Prostate gland (tissue), 2 donors: ENCODE data around the gene INTS3. TPM values are rescaled to one million over a fixed set of nuclear protein-coding genes. Genes with fewer than 3 reads are reported as not detected.

Experiments used
- DNase-seq: peaks from one replicate; pipeline ENCODE4 v3.0.0-alpha.2; 2019; ENCODE audit warnings: low spot score
- H3K27ac ChIP-seq, 2 donors: fragments of 200-600 bp; sonication (generic); 2 replicates each; pipeline ENCODE4 v1.5.1; 2017 to 2019
- H3K27me3 ChIP-seq: fragments of 200-600 bp; sonication (generic); replicated peaks from 2 replicates; pipeline ENCODE4 v1.5.1; 2019; ENCODE audit not compliant: insufficient read depth
- H3K36me3 ChIP-seq, 2 donors: fragments of 200-600 bp; sonication (generic); 1 replicate in 1 of 2; 2 replicates in 1 of 2; pipeline versions ENCODE4 v1.5.1 to v1.8.1; 2017 to 2019
- H3K4me1 ChIP-seq: fragments of 200-600 bp; sonication (generic); replicated peaks from 2 replicates; pipeline ENCODE4 v1.5.1; 2019
- H3K4me3 ChIP-seq, 2 donors: fragments of 200-600 bp; sonication (generic); 2 replicates each; pipeline ENCODE4 v1.5.1; 2017 to 2019
- H3K9me3 ChIP-seq: fragments of 200-600 bp; sonication (generic); 2 replicates; pipeline ENCODE4 v1.5.1; 2017
- POLR2A ChIP-seq: fragments of 450-650 bp; IDR thresholded peaks from one replicate; pipeline ENCODE4 v1.6.1; 2016; ENCODE audit warnings: antibody characterized with exemption, mild to moderate bottlenecking
- POLR2AphosphoS5 ChIP-seq: sonication (generic); formaldehyde crosslinking; IDR thresholded peaks from one replicate; pipeline ENCODE4 v1.6.1; 2017; ENCODE audit warnings: antibody characterized with exemption
- WGBS: methylation state at CpG from one replicate; pipeline ENCODE4 v1.1.5; 2018; 5-methylcytosine and 5-hydroxymethylcytosine counted together
- intact Hi-C: fragments of 100-400 bp; cut with DNase I; formaldehyde crosslinking; loops from one replicate; pipeline ENCODE4 v1.14.2; 2022
- total RNA-seq, 2 donors: library from RNA; depleted of rRNA; stranded (reverse); fragments of >200 nt; gene quantifications; one replicate each; pipeline ENCODE4 v1.1.0, GENCODE V29; 2016
- TF ChIP-seq, protein P1 (sequence below), 4 experiments: fragments of 200-600 bp in 2 of 4; fragments of 450-650 bp in 2 of 4; sonication (generic) in 2 of 4; IDR thresholded peaks; 1 replicate in 3 of 4; 2 replicates in 1 of 4; pipeline ENCODE4 v1.5.1; 2016 to 2019; ENCODE audit warnings: antibody characterized with exemption in 4 of 4, mild to moderate bottlenecking in 2 of 4, moderate library complexity in 2 of 4

The INTS3 gene
- total RNA-seq, 2 donors from 2014 or later = 26.1 to 70.0 TPM

DNA sequence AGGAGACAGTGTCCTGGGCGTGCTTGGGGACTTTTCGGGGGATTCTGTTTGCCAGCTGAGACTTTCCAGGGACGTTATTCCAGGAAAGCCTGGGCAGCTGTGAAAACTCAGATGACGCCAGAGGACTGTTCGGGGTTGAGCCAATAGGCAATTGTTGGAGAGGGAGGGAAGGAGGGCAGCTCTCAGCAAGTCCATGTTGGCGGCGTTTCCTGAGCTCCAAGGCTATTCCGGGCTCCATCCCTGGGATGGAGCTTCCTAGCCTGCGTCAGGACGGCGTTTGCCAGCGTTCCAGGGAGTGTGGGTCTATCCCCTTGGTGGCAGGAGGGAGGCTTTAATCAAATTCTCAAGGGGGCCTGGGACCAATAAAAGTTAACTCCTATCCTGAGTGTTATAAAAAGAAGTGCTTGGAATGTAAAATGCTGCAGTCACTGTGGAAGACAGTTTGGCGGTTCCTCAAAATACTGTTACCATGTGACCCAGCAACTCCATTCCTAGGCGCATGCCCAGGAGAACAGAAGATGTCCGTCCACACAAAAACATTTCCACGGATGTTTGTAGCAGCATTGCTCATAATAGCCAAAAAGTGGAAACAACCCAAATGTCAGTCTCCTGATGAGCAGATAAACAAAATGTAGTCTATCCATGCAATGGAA is 62.6 kb downstream of the INTS3 start:
- no peaks in the 10 kb centered on the region for H3K9me3 ChIP-seq
- DNase-seq = peak; percentile 51
- H3K4me1 ChIP-seq = no peaks in the 10 kb centered on the region
- H3K4me3 ChIP-seq = peak overlapping the region in 1 of 2 donors; percentile 16
- H3K27me3 ChIP-seq = no peaks in the 10 kb centered on the region
- 5% methylated on average over 16 of the region's 16 CpGs for WGBS
- intact Hi-C loops = loop anchor here (2.0 to 10.0 kb wide), 2 partner anchors 132 to 484 kb away; partner anchors contain the start of genes GATAD2B and HAX1
- H3K36me3 ChIP-seq = no peaks in the 10 kb centered on the region
- TF ChIP-seq, protein P1, sequence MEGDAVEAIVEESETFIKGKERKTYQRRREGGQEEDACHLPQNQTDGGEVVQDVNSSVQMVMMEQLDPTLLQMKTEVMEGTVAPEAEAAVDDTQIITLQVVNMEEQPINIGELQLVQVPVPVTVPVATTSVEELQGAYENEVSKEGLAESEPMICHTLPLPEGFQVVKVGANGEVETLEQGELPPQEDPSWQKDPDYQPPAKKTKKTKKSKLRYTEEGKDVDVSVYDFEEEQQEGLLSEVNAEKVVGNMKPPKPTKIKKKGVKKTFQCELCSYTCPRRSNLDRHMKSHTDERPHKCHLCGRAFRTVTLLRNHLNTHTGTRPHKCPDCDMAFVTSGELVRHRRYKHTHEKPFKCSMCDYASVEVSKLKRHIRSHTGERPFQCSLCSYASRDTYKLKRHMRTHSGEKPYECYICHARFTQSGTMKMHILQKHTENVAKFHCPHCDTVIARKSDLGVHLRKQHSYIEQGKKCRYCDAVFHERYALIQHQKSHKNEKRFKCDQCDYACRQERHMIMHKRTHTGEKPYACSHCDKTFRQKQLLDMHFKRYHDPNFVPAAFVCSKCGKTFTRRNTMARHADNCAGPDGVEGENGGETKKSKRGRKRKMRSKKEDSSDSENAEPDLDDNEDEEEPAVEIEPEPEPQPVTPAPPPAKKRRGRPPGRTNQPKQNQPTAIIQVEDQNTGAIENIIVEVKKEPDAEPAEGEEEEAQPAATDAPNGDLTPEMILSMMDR (IDR thresholded peaks at IDR 0.05) = no peak
- TF ChIP-seq POLR2A (no peak), POLR2AphosphoS5 (peak; percentile 43)
- H3K27ac ChIP-seq = peak overlapping the region; percentile 82

- H3K9me3 ChIP-seq = no peaks in the 10 kb centered on the region
These were observed 63.3 kb downstream of the INTS3 start for GRCh38 chr1:153790966-153791647.

GRCh38 chr1:153791648-153792253 is 63.9 kb downstream of the INTS3 start:
- WGBS = 86% methylated on average over 16 of the region's 16 CpGs
- Histone ChIP-seq H3K36me3 (no peaks in the 10 kb centered on the region), H3K27ac (no peak overlapping the region), H3K4me1 (no peaks in the 10 kb centered on the region), H3K9me3 (no peaks in the 10 kb centered on the region), H3K4me3 (no peak overlapping the region), H3K27me3 (no peaks in the 10 kb centered on the region)
- intact Hi-C loops = loop anchor here (2.0 to 10.0 kb wide), 2 partner anchors 131 to 483 kb away; partner anchors contain the start of genes GATAD2B and HAX1
- DNase-seq = no peak
- TF ChIP-seq POLR2A (no peak), POLR2AphosphoS5 (no peak)
- TF ChIP-seq, protein P1 (IDR thresholded peaks at IDR 0.05) = no peak

More at GRCh38 chr1:153790966-153791647, 63.3 kb downstream of the INTS3 start:
- no peak for DNase-seq
- H3K36me3 ChIP-seq = no peaks in the 10 kb centered on the region
- H3K4me3 ChIP-seq = peak overlapping the region in 1 of 2 donors; percentile 16
- WGBS = 76% methylated on average over 9 of the region's 9 CpGs
- intact Hi-C loops = loop anchor here (2.0 to 10.0 kb wide), 2 partner anchors 132 to 484 kb away; partner anchors contain the start of genes GATAD2B and HAX1
- peak overlapping the region; percentile 82 for H3K27ac ChIP-seq
- H3K27me3 ChIP-seq = no peaks in the 10 kb centered on the region
- no peaks in the 10 kb centered on the region for H3K4me1 ChIP-seq
- TF ChIP-seq, protein P1 (IDR thresholded peaks at IDR 0.05) = no peak
- TF ChIP-seq POLR2A (no peak), POLR2AphosphoS5 (no peak)

- 90% methylated on average over 11 of the region's 11 CpGs for WGBS
- Histone ChIP-seq H3K27me3 (no peaks in the 10 kb centered on the region), H3K9me3 (no peaks in the 10 kb centered on the region), H3K4me1 (no peaks in the 10 kb centered on the region), H3K27ac (no peak overlapping the region), H3K4me3 (no peak overlapping the region), H3K36me3 (no peaks in the 10 kb centered on the region)
- TF ChIP-seq POLR2A = no peak
- TF ChIP-seq, protein P1 (IDR thresholded peaks at IDR 0.05) = no peak
- no peak for TF ChIP-seq POLR2AphosphoS5
- intact Hi-C loops = loop anchor here (10.0 kb wide), 1 partner anchor 482 kb away; the partner anchor contains the start of gene HAX1
- no peak for DNase-seq
These were observed 64.8 kb downstream of the INTS3 start for GRCh38 chr1:153792631-153793041.
